Measurements from ENCODE around the gene CAPZB. TPM values are rescaled to one million over a fixed set of nuclear protein-coding genes. Genes with fewer than 3 reads are reported as not detected.

Gene CAPZB
- total and polyA plus RNA-seq, 5 experiments from 2014 or later: 268 to 592 (median 475) TPM

DNA sequence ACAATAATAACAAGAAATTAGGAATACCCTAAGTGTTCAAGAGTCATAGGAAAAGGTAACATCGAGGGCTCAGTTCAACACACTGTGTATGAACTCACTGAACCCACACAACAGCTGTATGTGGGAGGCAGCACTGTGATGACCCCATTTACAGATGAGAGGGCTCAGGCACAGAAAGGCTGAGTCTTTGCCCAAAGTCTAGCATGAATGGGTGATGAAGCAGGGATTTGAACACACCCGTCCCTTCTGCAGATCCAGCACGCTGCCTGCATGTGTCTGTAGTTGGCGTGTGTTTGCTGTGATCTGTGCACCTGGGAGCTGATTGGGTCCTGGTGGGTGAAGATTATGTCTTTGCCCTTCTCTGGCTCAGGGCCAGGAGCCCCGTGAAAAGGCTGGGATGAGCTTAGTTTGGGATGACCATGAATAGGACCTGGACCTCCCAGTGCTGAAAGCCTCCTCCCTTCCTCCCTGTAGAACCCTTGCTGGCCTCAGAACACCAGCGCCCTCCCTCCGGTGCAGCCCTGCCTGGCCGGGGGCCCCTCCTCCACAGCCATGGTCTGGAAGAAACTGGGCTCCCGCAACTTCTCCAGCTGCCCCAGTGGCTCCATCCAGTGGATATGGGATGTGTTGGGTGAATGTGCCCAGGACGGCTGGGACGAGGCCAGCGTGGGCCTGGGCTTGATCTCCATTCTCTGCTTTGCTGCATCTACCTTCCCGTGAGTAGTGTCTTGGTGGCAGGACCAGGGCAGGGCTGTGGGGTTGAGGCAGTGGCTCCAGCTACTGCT, 168.0 kb downstream of the CAPZB start:
- Mint-ChIP-seq H3K27ac (peak overlapping the region in 1 of 10 donors; percentile 61), H3K4me3 (peak overlapping the region in 1 of 10 donors; percentile 45), H3K4me1 (peaks cover 16 to 44% (median 26%) of the 10 kb centered on the region in 4 donors), H3K27me3 (no peaks in the 10 kb centered on the region), H3K9me3 (no peaks in the 10 kb centered on the region), H3K36me3 (peaks cover 0 to 16% (median 0%) of the 10 kb centered on the region in 3 donors)
- DNase-seq (peak in 1 of 10 donors; percentile 16), ATAC-seq (no peak)
- POLR2A ChIA-PET: no interaction called here

DNA sequence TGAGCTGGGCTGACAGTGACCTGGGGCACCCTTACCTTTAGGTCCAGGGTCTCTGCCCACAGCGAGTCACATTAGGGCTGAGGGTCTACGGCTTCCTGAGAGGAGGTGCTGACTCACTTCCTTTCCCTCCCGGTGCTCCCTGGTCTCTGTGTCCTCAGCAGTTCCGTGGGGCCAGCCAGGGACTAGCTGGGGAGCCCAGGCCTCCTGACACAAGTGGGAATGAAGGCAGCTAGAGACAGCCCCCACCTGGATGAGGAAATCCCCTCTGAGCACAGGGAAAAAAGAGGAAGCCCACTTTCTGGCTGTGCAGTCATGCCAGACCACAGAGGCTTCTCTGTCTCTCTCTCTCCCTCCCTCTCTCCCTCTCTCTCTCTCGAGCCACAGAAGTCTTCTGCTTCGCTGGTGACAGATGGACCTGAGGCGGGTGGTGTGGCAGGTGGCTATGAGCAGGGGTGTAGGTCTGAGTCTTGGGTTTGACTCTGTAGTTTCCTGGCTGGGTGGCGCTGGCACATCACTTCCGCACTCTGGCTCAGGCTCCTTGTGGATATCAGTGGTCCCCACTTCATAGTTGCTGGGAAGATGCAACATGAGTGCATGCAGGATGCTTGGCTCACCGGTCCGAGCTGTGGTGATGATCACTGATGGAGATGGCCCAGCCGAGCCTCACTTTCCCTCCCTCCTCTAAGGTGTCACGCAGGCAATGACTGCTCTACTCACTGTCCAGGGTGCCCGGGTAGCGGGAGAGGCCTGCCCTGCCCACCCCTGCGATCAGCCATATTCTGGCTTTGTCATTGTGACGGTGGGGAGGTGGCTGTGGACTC, 169.8 kb downstream of the CAPZB start:
- ATAC-seq: no peak
- DNase-seq: peak in 1 of 10 donors; percentile 55
- peak overlapping the region in 1 of 10 donors; percentile 7 for H3K4me3 Mint-ChIP-seq
- H3K9me3 Mint-ChIP-seq: no peaks in the 10 kb centered on the region
- peaks cover 0 to 12% (median 0%) of the 10 kb centered on the region in 3 donors for H3K36me3 Mint-ChIP-seq
- peaks cover 21 to 51% (median 36%) of the 10 kb centered on the region in 4 donors for H3K4me1 Mint-ChIP-seq
- H3K27me3 Mint-ChIP-seq: no peaks in the 10 kb centered on the region
- POLR2A ChIA-PET: no interaction called here
- H3K27ac Mint-ChIP-seq: peak overlapping the region in 2 of 10 donors; percentile 40 to 72

- peak overlapping the region in 4 of 10 donors; percentile 6 to 63 (median 20) for H3K27ac Mint-ChIP-seq
- peak in 1 of 10 donors; percentile 49 for DNase-seq
- no peak for ATAC-seq
- H3K27me3 Mint-ChIP-seq: no peaks in the 10 kb centered on the region
- peaks cover 21 to 57% (median 42%) of the 10 kb centered on the region in 4 donors for H3K4me1 Mint-ChIP-seq
- H3K36me3 Mint-ChIP-seq: peaks cover 0 to 8% (median 0%) of the 10 kb centered on the region in 3 donors
- peak overlapping the region in 5 of 10 donors; percentile 39 to 90 (median 88) for H3K4me3 Mint-ChIP-seq
- POLR2A ChIA-PET: interaction anchor here (0.6 kb wide), 1 partner anchor 27 kb away, joined by 4 read pairs; no protein-coding TSS in a partner anchor
- H3K9me3 Mint-ChIP-seq: no peaks in the 10 kb centered on the region
Observed at GRCh38 chr1:19313961-19314882, 171.1 kb downstream of the CAPZB start.

DNA sequence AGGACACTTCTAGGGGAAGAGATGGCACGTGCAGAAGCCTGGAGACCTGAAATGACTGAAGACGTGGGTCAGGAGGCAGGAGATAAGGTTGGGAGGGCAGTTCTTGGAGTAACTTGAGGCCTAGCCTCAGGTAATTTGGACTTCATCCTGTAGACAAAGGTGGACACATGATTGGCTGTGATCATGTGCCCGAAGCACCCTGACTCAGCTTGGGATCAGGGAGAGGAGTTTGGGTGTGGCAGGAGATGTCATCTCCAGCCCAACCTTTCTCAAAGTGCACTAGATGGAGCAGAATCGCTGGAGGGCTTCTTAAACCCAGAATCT, 171.7 kb downstream of the CAPZB start:
- Mint-ChIP-seq H3K27ac (peak overlapping the region in 6 of 10 donors; percentile 6 to 82 (median 54)), H3K4me1 (peaks cover 27 to 59% (median 48%) of the 10 kb centered on the region in 4 donors), H3K27me3 (no peaks in the 10 kb centered on the region), H3K4me3 (peak overlapping the region; percentile 73 to 90 (median 84)), H3K36me3 (peaks cover 0 to 3% (median 0%) of the 10 kb centered on the region in 3 donors), H3K9me3 (no peaks in the 10 kb centered on the region)
- DNase-seq (no peak), ATAC-seq (no peak)
- POLR2A ChIA-PET: interaction anchor here (1.2 kb wide), 1 partner anchor 23 kb away, joined by 3 read pairs; no protein-coding TSS in a partner anchor

DNA sequence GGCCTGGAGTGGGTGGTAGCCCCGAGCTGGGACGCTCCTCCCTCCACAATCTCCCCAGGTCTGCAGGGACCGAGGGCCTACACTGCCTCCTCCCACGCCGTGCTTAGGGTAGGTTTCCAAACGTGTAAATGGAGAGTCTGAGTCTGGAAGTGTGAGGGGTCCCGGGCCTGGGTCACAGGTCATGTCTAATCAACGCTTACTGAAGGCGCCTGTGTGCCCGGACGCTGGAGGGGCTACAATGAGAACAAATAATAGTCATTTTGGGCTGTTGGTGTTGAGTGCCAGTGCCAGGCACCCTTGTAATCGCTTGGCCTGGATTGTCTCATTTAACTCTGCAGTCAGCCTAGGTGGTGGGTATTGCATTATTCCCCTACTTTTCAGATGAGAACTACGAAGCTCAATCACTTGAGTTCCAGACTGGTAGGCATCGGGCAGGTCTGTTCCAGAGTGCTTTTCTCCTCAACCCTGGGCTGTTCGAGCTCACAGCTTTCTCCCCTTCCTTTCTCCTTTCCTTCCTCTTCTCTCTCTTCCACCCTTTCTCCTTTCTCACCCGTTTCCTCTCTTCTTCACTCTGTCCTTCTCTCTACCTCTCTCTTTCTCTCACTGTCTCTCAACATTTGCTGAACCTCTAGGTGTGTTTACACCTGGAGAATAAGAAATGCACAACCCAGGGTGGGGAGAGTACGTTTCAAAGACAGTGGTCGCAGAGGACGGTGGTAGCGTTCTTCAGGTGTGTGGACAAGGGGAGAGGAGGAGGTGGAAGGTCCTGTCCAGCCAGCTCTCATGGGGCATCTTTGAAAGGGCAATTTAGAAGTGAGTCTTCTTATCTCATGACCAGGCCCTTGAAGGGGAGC, 172.3 kb downstream of the CAPZB start:
- peaks cover 0 to 2% (median 0%) of the 10 kb centered on the region in 3 donors for H3K36me3 Mint-ChIP-seq
- H3K27me3 Mint-ChIP-seq: no peaks in the 10 kb centered on the region
- POLR2A ChIA-PET: interaction anchor here (1.2 to 2.0 kb wide), 3 partner anchors 23 to 338 kb away, joined by 3 to 6 read pairs (median 4); partner anchors contain the start of genes EMC1 and MRTO4
- DNase-seq (peak in 2 of 10 donors; percentile 31 to 41), ATAC-seq (peak; percentile 9 to 26)
- H3K4me3 Mint-ChIP-seq: peak overlapping the region; percentile 73 to 90 (median 84)
- peaks cover 27 to 59% (median 49%) of the 10 kb centered on the region in 4 donors for H3K4me1 Mint-ChIP-seq
- H3K27ac Mint-ChIP-seq: peak overlapping the region; percentile 1 to 85 (median 68)
- H3K9me3 Mint-ChIP-seq: no peaks in the 10 kb centered on the region

GRCh38 chr1:19311931-19312781, 173.2 kb downstream of the CAPZB start, which contains the start of the genes AKR7A2 and SLC66A1:
AKR7A2 (minus strand) TSS chr1:19312144; CDS start chr1:19312124, 20 bp downstream.
SLC66A1 (plus strand) TSS chr1:19312326; CDS start chr1:19317678, 5,352 bp downstream.
- POLR2A ChIA-PET: interaction anchor here (0.7 to 2.0 kb wide), 4 partner anchors 24 to 339 kb away, joined by 3 to 6 read pairs (median 4); partner anchors contain the start of genes EMC1 and MRTO4
- peak within 1 kb of the TSS; percentile 63 to 95 (median 84) for H3K27ac Mint-ChIP-seq
- peaks cover 0 to 9% (median 5%) of the 10 kb centered on the region in 3 donors for H3K36me3 Mint-ChIP-seq
- ATAC-seq: peak; percentile 92 to 93
- no peaks in the 10 kb centered on the region for H3K9me3 Mint-ChIP-seq
- DNase-seq: peak; percentile 77 to 90 (median 88)
- peak within 1 kb of the TSS; percentile 84 to 96 (median 89) for H3K4me3 Mint-ChIP-seq
- no peaks in the 10 kb centered on the region for H3K27me3 Mint-ChIP-seq
- H3K4me1 Mint-ChIP-seq: peaks cover 27 to 57% (median 49%) of the 10 kb centered on the region in 4 donors

GRCh38 chr1:19311503-19311930, 173.8 kb downstream of the CAPZB start:
- DNase-seq (peak in 4 of 10 donors; percentile 14 to 32 (median 29)), ATAC-seq (peak; percentile 38 to 43)
- Mint-ChIP-seq H3K27ac (peak overlapping the region; percentile 6 to 95 (median 74)), H3K27me3 (no peaks in the 10 kb centered on the region), H3K4me3 (peak overlapping the region; percentile 83 to 96 (median 89)), H3K36me3 (peaks cover 0 to 15% (median 5%) of the 10 kb centered on the region in 3 donors), H3K4me1 (peaks cover 27 to 57% (median 47%) of the 10 kb centered on the region in 4 donors), H3K9me3 (no peaks in the 10 kb centered on the region)
- POLR2A ChIA-PET: interaction anchor here (0.8 to 2.0 kb wide), 2 partner anchors 60 to 174 kb away, joined by 3 to 6 read pairs; partner anchors contain the start of genes CAPZB, EMC1 and MRTO4

GRCh38 chr1:19310720-19311502, 174.4 kb downstream of the CAPZB start:
- DNase-seq (peak in 2 of 10 donors; percentile 29 to 37), ATAC-seq (no peak)
- peaks cover 0 to 18% (median 5%) of the 10 kb centered on the region in 3 donors for H3K36me3 Mint-ChIP-seq
- peak overlapping the region; percentile 6 to 95 (median 74) for H3K27ac Mint-ChIP-seq
- POLR2A ChIA-PET: interaction anchor here (0.8 to 2.0 kb wide), 3 partner anchors 59 to 174 kb away, joined by 3 to 6 read pairs (median 3); partner anchors contain the start of genes CAPZB, EMC1 and MRTO4
- peak overlapping the region; percentile 83 to 96 (median 89) for H3K4me3 Mint-ChIP-seq
- H3K4me1 Mint-ChIP-seq: peaks cover 24 to 51% (median 44%) of the 10 kb centered on the region in 4 donors
- H3K27me3 Mint-ChIP-seq: no peaks in the 10 kb centered on the region
- H3K9me3 Mint-ChIP-seq: no peaks in the 10 kb centered on the region

- Mint-ChIP-seq H3K36me3 (peaks cover 0 to 26% (median 11%) of the 10 kb centered on the region in 3 donors), H3K27ac (peak overlapping the region in 2 of 10 donors; percentile 15 to 69), H3K9me3 (no peaks in the 10 kb centered on the region)
Observed at GRCh38 chr1:19310061-19310460, 175.3 kb downstream of the CAPZB start.

More at GRCh38 chr1:19310061-19310460, 175.3 kb downstream of the CAPZB start:
- ATAC-seq: no peak
- H3K4me3 Mint-ChIP-seq: peak overlapping the region in 8 of 10 donors; percentile 41 to 96 (median 90)
- DNase-seq: peak in 1 of 10 donors; percentile 30
- peaks cover 20 to 48% (median 36%) of the 10 kb centered on the region in 4 donors for H3K4me1 Mint-ChIP-seq
- H3K27me3 Mint-ChIP-seq: no peaks in the 10 kb centered on the region
- POLR2A ChIA-PET: interaction anchor here (1.3 kb wide), 1 partner anchor 59 kb away, joined by 3 read pairs; the partner anchor contains the start of genes EMC1 and MRTO4

All from naive thymus-derived CD8-positive, alpha-beta T cell (primary cell).